ENCODE data around the gene GSN.

GSN gene

DNA sequence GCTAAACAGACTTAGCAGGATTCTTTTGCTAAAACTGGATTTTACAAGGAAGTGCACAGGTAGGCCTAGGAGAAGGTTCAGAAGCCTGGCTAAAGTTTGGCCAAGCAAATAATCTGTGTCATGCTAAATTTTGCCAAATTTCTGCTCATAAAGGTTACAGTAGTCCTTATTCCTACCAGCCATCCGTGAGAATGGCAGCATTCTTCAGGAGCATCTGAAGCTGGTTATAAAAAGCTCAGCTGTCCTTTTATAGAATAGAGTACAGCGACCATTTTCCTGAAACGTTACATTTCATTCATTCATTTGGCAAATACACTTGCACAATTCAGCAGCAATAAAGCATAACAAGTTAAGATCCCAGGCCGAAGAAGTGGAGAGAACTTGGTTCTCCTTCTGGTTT is 6.9 kb downstream of the GSN start:
- no peak for DNase-seq

- DNase-seq: no peak
These were observed 8.1 kb downstream of the GSN start for GRCh38 chr9:121275781-121276658.

DNA sequence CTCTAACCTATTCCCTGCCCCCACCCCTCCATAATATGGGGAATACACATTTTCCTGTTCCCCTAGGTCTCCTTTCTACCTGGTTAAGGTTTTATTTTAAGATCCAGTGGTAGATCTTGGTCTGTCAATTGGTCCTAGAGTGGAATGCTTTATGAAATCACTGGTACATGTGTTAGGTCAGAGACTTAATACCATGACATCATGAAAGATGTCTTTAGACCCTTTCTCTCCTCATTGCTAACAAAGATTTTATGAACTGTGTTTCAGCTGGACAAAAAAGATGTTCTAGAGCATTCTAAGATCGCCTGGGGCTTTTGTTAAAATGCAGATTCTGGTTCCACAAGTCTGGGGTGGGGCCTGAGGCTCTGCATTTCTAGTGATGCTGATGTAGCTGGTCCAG is 9.1 kb downstream of the GSN start:
- DNase-seq: no peak

DNA sequence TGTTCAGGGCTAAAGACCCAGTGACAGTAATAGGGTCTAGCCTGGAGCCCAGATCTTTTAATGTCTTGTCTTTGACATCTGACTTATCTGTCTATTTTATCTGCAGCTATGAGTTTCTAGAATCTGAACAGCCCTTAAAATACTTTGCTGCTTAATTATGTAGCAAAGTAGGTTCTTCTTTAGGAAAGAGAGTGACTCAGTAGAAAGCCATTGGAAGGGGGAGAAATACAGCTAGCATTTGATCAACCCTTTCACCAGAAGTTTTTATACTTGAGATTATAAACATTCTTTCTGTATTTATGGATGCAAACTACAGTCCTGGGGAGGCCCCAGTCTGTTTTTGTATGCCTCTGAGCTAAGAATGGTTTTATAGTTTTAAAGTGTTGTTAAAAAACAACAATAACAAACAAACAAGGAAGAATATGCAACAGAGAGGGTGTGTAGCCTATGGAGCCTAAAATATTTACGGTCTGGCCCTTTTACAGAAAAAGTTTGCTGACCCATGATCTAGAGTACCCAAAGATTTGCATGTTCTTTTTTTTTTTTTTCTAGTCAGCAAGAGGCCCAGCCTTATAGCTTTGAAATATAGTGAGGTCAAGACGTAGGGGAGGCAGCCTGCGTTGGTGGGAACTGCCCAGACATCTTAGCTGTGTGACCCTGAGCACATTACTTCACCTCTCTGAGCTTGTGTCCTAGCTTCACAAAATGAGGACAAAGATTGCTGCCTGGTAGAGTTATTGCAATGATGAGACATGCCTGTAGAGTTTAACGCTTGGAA is 9.7 kb downstream of the GSN start:
- DNase-seq: no peak

DNA sequence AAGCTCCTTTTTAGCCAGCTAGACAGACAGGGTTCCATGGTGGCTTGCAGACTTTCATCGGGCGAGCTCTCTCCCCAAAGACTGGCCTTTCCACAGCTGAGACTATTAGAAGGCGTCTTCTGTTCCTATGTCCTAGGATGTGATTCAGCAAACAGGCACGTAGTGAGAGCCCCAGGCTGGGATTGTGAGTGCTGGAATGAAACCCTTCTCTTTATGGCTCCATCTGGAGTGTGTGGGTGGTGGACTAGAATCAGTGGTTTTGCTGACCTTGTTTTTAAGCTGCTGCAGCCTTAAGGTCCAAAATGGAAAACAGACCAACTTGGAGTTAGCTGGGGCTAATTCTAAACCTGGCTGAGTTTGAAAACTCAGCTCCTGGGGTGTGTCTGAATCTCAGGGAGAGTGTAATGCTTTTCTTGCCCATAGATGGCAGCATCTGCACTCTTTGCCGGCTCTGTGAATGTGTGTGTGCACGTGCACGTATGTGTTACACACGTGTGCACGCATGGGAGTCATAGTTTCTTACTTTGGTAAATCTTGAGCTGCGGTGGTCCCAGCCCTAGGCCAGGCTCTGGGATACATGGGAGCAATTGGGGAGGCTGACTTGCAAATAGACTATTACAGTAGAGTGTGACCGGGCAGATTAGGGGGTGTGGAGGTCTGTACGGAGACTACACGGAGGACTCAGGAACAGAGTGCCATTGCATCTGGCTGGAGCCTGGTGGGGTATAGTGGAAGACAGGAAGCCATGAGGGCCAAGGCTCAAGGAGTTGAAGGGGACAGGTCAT is 10.7 kb downstream of the GSN start:
- no peak for DNase-seq

DNA sequence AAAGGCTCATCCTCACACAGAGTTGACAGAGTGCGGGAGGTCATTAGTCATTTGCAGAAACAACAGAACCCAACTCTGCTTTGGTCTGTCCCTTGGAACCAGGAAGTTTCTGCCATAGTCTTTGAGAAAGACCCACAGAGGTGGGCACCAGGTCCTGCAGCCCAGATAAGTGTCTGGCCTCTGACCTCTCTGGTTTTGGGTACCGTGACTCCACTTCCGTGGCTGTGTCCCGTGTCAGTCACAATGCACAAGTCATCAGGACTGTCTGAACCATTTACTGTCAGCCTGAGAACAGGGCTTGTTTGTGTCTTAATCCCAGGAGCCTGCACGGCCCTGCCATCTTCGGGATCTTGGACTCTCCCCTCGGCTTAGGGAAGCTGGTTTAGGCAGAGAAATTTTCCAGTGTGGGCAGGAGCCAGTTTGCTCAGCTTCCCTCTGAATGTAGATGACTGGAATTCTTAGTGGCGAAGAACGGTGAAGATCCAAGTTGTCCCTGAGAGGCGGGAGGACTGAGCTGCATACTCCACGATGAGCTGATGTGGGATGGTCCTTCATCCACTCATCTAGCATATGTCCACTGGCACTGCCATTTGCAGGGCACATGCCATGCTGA is 11.9 kb downstream of the GSN start:
- DNase-seq: no peak

DNA sequence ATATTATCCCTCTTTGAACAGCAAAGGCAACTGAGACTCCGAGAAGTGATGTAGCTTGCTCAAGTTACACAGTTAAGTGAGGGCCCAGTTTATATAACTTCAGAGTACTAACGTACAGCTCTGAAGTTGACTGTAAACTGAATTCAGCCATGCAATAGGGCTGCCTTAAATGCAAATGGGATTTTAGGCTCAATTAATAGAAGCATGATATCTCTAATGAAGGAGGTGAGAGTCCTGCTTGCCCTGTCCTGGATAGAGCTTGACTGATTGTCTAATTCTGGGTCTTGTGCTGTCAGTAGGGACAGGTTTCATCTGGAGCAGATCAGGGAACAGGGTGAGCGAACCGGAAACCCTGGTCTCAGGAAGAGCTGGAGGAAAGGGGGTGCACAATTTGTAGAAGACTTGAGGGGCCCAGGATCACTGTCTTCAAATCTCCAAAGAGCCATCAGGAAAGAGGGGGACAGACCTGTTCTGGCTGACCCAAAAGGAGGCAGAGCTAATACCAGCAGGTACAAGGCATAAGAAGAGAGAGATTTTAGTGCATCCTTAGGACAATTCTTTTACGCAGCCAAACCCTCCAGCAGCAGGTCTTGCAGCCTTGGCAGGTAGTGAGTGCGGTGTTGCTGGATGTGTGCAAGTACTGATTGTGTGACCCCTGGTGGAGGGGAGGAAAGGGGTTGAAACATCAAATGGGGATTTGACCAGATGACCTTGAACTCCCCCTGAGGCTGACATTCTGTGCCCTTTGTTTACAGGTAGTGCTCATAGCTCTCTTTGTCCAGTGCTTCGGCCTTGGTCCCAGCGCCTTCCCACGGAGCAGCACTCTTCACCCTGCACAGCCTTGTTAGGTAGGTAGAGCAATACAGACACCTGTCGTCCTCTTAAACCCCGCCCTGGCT is 13.0 kb downstream of the GSN start:
- no peak for DNase-seq

DNA sequence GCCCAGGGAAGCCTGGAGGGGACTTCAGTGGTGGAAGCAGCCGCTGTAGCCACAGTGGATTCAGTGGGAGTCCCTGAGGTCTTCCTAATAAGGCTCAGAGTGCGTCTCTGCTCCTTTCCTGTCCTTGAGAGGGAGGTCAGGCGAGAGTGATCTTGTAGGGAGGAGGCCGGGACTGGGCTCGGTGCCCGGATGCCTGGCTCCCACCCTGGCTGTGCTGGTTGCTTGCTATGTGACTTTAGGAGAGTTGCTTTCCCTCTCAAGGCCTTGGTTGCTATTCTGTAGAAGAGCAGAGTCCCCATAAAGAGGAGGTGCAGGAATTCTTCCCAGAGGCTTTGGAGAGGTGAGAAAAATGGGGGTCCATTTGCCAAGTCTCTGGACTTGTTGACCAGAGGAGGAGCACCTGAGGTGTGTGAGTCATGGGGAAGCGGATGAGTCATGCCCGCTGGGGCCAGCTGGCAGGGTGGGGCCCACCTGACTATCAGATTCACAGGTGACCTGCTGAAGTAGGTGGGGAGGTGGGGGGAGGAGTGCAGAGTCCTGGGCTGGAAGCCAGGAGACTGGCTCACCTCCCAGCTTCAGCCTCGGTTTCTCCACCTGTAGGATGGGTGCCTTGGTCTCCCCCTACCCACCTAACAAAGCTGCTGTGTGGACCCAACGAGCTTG is 13.8 kb downstream of the GSN start:
- DNase-seq: peak; percentile 13

DNA sequence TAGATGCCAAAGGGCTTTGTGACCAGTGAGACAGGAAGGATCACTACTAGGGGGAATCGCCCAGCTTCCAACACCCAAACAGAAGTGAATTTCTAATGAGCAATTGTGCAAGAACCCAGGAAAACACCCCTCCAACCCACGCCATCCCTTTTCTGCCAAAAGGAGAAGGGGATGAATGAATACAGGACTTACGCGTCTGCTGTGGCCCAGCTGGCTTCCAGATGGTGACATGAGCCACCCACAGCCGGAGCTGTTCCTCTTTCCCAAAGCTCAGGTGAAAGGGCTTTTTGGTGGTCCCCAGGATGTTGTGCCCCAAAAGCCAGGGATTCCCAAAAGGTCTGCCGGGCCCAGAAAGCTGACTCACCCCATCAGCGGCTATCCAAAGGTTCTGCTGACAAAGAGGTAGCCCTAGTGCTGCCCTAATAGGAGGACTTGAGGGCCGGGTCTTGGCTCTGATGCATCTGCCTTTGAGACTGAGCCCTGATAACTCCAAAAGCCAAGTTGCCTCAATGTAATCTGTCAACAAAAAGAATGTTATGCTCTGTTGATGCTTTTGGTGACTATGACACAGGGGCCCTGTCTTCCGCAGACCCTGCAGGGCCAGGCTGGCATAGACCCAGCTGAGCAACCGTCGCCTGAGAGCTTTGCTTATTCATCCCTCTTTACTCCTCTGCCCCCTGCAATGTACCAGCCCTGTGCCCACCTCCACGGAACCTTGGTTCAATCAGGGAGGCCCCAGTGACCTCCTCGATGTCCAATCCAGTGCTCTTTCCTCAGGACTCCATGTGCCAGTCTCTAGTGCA is 14.5 kb downstream of the GSN start:
- peak; percentile 33 for DNase-seq

GRCh38 chr9:121283080-121283398 is 15.1 kb downstream of the GSN start:
- no peak for DNase-seq

DNA sequence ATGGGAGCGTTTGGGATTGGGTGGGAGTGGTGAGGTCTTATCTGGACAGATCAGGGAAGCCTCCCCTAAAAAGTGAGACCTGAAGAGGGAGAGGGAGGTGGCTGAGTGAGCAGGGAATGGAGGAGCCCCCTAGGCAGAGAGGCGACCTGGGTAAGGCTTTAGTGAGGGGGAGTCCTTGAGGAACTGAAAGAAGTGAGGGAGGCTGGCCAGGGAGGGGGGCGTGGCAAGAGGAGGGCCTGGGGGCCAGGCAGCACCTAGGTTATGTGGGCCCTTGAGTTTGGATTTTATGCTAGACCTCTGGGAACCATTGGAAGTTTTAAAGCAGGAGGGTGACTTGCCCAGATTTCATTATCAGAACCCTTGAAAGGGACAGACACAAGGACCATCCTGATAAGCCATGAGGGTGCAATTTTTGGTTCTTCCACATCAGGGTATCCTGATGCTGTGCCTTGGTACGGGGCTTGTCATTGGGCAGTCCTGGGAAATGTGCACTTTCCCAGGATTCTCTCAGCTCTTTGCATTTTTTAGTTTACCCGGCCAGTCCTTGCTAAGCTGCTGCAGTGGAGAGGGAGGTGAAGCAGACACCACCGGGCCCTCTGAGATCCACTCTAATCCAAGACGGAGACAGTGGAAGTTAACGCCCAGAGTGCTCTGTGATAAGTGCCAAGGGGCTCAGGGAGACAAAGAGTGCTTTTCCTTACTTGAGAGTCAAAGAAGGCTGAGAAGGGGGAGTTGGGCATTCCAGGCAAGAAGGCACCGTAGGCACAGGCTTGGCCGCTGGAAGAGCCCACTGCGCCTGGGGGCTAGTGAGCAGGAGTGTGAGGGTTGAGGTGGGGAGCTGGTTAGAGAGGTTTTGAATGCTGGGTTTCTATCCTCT is 16.1 kb downstream of the GSN start:
- no peak for DNase-seq

DNA sequence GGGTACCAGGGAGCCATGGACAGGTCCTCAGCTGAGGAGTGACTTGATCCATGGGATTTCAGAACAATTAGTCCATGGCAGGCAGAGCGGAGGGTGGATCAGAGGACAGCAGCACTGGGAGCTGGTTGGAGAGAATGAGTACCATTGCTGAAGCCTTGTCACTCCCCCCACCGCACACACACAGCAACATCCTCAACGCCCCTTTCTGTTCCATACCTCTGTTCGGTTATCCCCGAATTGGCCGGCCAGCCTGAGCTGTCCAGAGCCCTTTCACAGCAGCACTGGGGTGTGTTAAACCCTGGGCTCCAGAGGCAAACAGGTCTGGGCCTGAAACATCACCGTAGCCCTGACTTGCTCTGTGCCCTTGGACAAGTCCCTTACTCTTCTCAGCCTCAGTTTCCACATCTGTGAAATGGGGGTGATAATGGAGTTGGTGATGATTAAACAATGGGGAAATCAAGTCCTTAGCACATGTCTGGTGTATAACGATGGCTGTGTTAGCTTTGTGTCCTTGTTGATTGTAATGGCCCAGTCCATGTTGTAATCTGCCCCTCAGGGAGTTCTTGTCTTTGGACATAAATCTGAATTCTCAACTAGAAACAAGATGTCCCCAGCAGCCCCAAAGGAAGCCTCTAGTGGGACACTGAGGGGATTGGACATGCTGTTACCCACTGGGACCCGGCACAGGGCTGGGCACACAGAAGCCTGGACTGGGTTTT is 16.9 kb downstream of the GSN start:
- DNase-seq: no peak

DNA sequence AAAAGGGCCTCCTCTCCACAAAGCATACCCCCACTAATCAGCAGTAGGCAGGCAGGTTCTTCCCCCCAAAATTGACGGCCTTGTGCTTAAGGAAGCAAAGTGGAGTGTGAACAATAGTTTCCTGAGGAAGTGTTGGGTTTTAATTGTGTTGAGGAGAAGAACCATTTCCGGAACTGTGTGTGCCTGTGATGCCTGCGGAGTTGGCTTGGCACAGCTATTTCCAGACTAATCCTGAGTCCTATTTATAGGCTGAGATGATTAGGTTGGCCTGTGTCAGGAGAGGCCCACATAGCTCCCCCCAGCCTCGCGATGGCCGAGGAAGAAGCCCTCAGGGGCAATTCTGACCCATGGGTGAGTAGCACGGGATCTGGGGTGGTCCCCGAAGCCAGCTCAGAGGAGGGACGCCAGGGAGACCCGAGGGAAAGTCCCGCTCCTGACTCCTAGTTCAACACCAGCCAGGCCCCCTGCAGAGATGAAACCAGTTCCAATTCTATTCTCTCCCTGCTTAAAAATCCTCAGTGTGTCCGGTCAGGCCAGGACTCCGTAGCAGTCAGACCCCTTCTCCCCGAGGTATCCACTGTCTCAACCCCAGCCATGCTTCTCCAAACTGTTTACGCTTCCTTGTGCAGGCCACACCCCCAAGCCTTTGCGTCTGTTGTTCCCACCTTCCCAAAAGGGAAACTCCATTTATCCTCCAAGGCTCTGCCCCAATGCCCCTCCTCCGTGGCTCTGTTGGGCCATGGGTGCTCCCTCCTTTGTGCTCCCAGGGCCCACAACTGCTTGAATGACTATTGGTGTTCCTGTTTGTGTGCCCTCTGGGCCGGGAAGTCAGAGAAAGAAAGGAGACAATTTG is 18.1 kb downstream of the GSN start:
- no peak for DNase-seq

DNA sequence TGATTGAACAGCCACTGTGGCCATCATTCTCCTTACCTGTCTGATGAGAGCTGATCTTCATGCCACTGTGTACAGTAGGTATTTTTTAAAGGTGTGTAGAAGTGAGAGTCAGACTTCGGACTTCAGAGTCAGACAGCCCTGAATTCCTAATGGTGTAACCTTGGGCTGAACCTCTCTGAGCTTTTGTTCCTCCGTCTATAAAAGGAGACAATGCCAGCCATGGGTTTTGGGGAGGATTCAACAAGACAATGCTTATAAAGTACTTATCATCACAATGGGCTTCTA is 18.7 kb downstream of the GSN start:
- no peak for DNase-seq

DNA sequence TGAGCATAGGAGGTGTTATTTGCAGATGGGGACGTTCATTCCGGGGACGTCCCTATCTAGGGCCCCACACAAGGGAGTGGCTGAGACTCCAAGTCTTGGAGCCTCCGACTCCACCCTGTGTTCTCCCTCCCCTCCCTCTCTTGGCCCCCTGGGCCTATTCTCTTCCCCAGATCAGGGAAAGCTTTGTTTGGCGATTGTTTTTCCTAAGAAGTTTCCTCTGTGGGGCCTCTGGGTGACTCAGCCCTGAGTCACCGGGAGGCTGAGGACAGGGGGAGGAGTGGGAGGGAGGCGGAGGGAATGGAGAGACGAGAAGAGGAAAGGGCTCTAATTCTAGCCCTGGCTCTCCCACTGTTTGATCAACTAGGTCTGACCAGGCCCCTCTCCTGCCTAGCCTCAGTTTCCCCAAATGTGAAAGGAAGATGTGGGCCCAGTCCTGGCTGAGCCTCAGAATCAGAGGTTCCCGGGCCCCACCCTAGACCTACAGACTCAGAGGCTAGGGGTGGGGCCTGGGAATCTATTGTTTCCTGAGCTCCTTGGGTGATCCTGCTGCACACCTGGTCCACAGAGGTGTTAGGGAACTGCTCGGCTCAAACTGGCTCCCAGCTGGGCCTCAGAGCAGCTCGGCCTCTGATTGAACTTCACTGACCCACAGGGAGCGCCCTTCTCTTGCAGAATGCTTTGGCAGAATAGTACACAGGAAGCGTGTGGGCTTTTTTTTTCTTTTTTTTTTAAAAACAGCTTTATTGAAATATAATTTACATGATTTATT is 19.2 kb downstream of the GSN start:
- no peak for DNase-seq

DNA sequence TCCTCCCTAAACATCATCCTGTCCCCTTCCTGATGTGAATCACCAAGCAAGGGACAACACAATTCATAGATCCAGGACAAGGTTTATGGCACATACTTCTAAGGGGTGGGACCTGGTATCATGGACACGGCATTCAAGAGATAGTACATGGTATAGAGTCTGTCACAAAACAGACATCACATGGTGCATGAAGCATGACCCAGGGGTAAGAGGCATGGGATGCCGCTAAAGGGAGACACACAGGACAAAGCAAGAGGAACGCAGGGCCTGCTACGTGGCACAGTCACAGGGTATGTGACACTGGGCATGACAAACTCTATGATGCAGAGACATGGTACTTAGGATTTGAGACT is 20.7 kb downstream of the GSN start:
- no peak for DNase-seq

DNA sequence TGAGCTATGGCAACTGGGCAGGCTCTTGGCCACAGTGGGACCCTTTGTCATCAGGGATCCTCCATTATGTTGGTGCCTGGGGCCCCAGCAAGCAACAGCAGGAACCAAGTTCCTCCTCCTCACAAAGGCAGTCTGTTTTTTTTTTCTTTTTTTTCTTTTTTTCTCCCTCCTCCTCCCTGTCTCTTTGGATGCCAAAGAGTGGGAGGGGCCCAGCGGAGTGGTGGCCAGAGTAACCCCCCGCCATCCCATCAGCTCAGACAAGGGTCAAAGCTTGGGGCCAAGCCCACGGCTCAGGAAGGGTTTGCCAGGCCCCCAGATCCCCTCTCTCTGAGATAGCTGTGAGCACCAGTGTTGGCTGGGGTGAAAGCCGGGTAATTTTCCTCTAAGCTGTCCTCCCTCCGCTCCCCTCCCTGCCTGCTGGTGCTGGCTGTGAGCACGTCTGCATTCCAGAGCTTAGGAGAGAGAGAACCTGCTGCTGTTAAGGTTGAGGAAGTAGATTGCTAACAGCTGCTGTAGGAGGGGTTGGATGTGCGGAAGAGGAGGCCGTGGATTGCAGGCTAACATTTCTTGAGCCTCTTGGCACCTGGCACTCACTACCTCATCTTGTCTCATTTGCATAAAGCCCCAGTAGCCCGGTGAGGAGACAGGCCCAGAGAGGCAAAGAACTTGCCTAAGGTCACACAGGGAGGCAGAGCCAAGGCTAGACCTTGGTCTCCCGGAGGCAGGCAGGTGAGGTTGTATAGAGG is 21.2 kb downstream of the GSN start:
- no peak for DNase-seq
